Calu3 (cell line): ENCODE measurements around the gene ANGPTL7. TPM values are rescaled to one million over a fixed set of nuclear protein-coding genes. Genes with fewer than 3 reads are reported as not detected.
"Not testable (repeated sequence)": the region's sequence is repeated elsewhere in the genome, so short reads cannot be mapped to it uniquely, and the experiment has no call there.

ENCODE experiments used
- BruUV-seq: library from RNA; stranded (reverse); fragments of 400-500 nt; replicated peaks from 2 replicates; lab custom pipeline; 2021; lab: Mats Ljungman, UMichigan
- CTCF ChIA-PET: fragments of 300-600 bp; sonication (Branson Sonifier 250); formaldehyde crosslinking; loops from one replicate; lab custom pipeline; 2022; ENCODE audit warnings: antibody characterized with exemption; lab: Charles Lee
- DNase-seq: peaks from one replicate; pipeline ENCODE4 v3.0.0; 2022
- H3K27ac Mint-ChIP-seq: one replicate; pipeline ENCODE4 v1.8.0; 2022; ENCODE audit warnings: mixed read lengths; ENCODE audit not compliant: unreplicated experiment
- H3K27me3 Mint-ChIP-seq: one replicate; pipeline ENCODE4 v1.8.0; 2022; ENCODE audit warnings: mixed read lengths; ENCODE audit not compliant: unreplicated experiment
- H3K36me3 Mint-ChIP-seq: one replicate; pipeline ENCODE4 v1.8.0; 2022; ENCODE audit warnings: mild to moderate bottlenecking, moderate library complexity, mixed read lengths; ENCODE audit not compliant: insufficient read depth, unreplicated experiment
- H3K4me1 Mint-ChIP-seq: one replicate; pipeline ENCODE4 v1.8.0; 2022; ENCODE audit warnings: mild to moderate bottlenecking, low read depth, mixed read lengths; ENCODE audit not compliant: unreplicated experiment
- H3K4me3 Mint-ChIP-seq: one replicate; pipeline ENCODE4 v1.8.0; 2022; ENCODE audit warnings: mild to moderate bottlenecking, low read depth, moderate library complexity, mixed read lengths; ENCODE audit not compliant: unreplicated experiment
- H3K9me3 Mint-ChIP-seq: one replicate; pipeline ENCODE4 v1.8.0; 2022; ENCODE audit warnings: low read depth, mixed read lengths; ENCODE audit not compliant: unreplicated experiment
- CTCF ChIP-seq: fragments of 200-600 bp; IDR thresholded peaks from one replicate; pipeline ENCODE4 v1.8.0; 2022; ENCODE audit warnings: antibody characterized with exemption; ENCODE audit not compliant: unreplicated experiment
- intact Hi-C: fragments of 100-400 bp; cut with micrococcal nuclease; formaldehyde crosslinking; loops from one replicate; pipeline ENCODE4 v1.10.0; 2022; ENCODE audit not compliant: unreplicated experiment
- total RNA-seq: library from RNA; stranded (reverse); gene quantifications from 2 replicates; pipeline ENCODE4 v1.2.3, GENCODE V29; 2022

ANGPTL7 gene
- total RNA-seq, 1 experiment from 2014 or later, result not detected

- Mint-ChIP-seq H3K9me3 (no peaks in the 10 kb centered on the region), H3K4me3 (no peak overlapping the region), H3K27ac (no peak overlapping the region), H3K4me1 (no peaks in the 10 kb centered on the region), H3K27me3 (no peaks in the 10 kb centered on the region), H3K36me3 (peaks cover 3% of the 10 kb centered on the region)
- intact Hi-C loops, result no loop called here
- no TSS peak for BruUV-seq
- CTCF ChIA-PET, result interaction anchor here (1.2 kb wide), 1 partner anchor 9 kb away, joined by 3 read pairs; no protein-coding TSS in a partner anchor
- TF ChIP-seq CTCF, result no peak
- DNase-seq, result no peak
Measured at GRCh38 chr1:11176081-11176706, 13.0 kb upstream of the ANGPTL7 start.

GRCh38 chr1:11178021-11179015, 10.8 kb upstream of the ANGPTL7 start:
- no TSS peak for BruUV-seq
- TF ChIP-seq CTCF, result no peak
- no peaks in the 10 kb centered on the region for H3K4me1 Mint-ChIP-seq
- no peaks in the 10 kb centered on the region for H3K27me3 Mint-ChIP-seq
- CTCF ChIA-PET, result no interaction called here
- DNase-seq, result no peak
- intact Hi-C loops, result no loop called here
- H3K27ac Mint-ChIP-seq, result no peak overlapping the region
- H3K9me3 Mint-ChIP-seq, result no peaks in the 10 kb centered on the region
- H3K36me3 Mint-ChIP-seq, result no peaks in the 10 kb centered on the region
- no peak overlapping the region for H3K4me3 Mint-ChIP-seq

- intact Hi-C loops, result no loop called here
- Mint-ChIP-seq H3K27me3 (no peaks in the 10 kb centered on the region), H3K36me3 (no peaks in the 10 kb centered on the region), H3K9me3 (no peaks in the 10 kb centered on the region), H3K27ac (no peak overlapping the region), H3K4me3 (no peak overlapping the region), H3K4me1 (no peaks in the 10 kb centered on the region)
- no TSS peak for BruUV-seq
- no peak for DNase-seq
- TF ChIP-seq CTCF, result no peak
- CTCF ChIA-PET, result no interaction called here
Measured at GRCh38 chr1:11179125-11179524, 10.0 kb upstream of the ANGPTL7 start.

- H3K27me3 Mint-ChIP-seq, H3K4me3 Mint-ChIP-seq, intact Hi-C loops, CTCF ChIA-PET, BruUV-seq, H3K36me3 Mint-ChIP-seq, DNase-seq, H3K9me3 Mint-ChIP-seq, H3K27ac Mint-ChIP-seq, H3K4me1 Mint-ChIP-seq: not testable (repeated sequence)
Measured at GRCh38 chr1:11179749-11180148, 9.4 kb upstream of the ANGPTL7 start.
